NT2/D1 (cell line): ENCODE measurements around the gene HSPA1B.
"Not testable (repeated sequence)": the region's sequence is repeated elsewhere in the genome, so short reads cannot be mapped to it uniquely, and the experiment has no call there.

Experiments
- DNase-seq: peaks from one replicate; pipeline ENCODE4 v3.0.0-alpha.2; 2011; ENCODE audit warnings: low read depth, low spot score
- H3K27me3 ChIP-seq: 2 replicates; pipeline ENCODE4 v1.6.0; 2011; ENCODE audit warnings: mild to moderate bottlenecking; ENCODE audit not compliant: insufficient read length, insufficient read depth
- H3K36me3 ChIP-seq: 2 replicates; pipeline ENCODE4 v1.6.1; 2011; ENCODE audit warnings: mild to moderate bottlenecking, low read length, mixed read lengths; ENCODE audit not compliant: insufficient read depth, insufficient read length
- H3K4me1 ChIP-seq: 2 replicates; pipeline ENCODE4 v1.5.1; 2011; ENCODE audit not compliant: insufficient read depth, insufficient read length
- H3K4me3 ChIP-seq: 2 replicates; pipeline ENCODE4 v1.5.1; 2011; ENCODE audit warnings: low read depth; ENCODE audit not compliant: insufficient read length
- H3K9ac ChIP-seq: 2 replicates; pipeline ENCODE4 v1.6.0; 2011; ENCODE audit warnings: low read depth; ENCODE audit not compliant: insufficient read length
- H3K9me3 ChIP-seq: 2 replicates; pipeline ENCODE4 v1.5.1; 2011; ENCODE audit warnings: mild to moderate bottlenecking, low read length; ENCODE audit not compliant: insufficient read depth
- SUZ12 ChIP-seq: IDR thresholded peaks from 2 replicates; pipeline ENCODE4 v1.6.1; 2011; ENCODE audit not compliant: insufficient read length, insufficient read depth; ENCODE audit errors: extremely low read depth
- YY1 ChIP-seq: IDR thresholded peaks from 2 replicates; pipeline ENCODE4 v1.6.1; 2011; ENCODE audit not compliant: insufficient read length, insufficient read depth
- ZNF274 ChIP-seq: IDR thresholded peaks from 2 replicates; pipeline ENCODE4 v1.6.1; 2011; ENCODE audit warnings: mild to moderate bottlenecking, low read depth, low read length

HSPA1B gene

GRCh38 chr6:31805939-31806469, 21.5 kb upstream of the HSPA1B start:
- no peaks in the 10 kb centered on the region for H3K27me3 ChIP-seq
- no peak for TF ChIP-seq YY1
- TF ChIP-seq SUZ12, result no peak
- no peak for TF ChIP-seq ZNF274
- peaks cover 29% of the 10 kb centered on the region for H3K36me3 ChIP-seq
- H3K9me3 ChIP-seq, result no peaks in the 10 kb centered on the region
- H3K9ac ChIP-seq, result peak overlapping the region; percentile 97
- DNase-seq, result no peak
- H3K4me1 ChIP-seq, result no peaks in the 10 kb centered on the region
- H3K4me3 ChIP-seq, result peak overlapping the region; percentile 82

GRCh38 chr6:31806470-31807272, 20.9 kb upstream of the HSPA1B start, which contains the start of gene LSM2:
TSS of gene LSM2 (minus strand) at chr6:31806966. CDS start at chr6:31806757, 209 bp downstream.
- Histone ChIP-seq H3K4me1 (no peaks in the 10 kb centered on the region), H3K27me3 (no peaks in the 10 kb centered on the region), H3K9ac (peak within 1 kb of the TSS; percentile 97), H3K4me3 (peak within 1 kb of the TSS; percentile 82), H3K9me3 (no peaks in the 10 kb centered on the region), H3K36me3 (peaks cover 22% of the 10 kb centered on the region)
- DNase-seq, result peak; percentile 87
- TF ChIP-seq YY1, result no peak
- TF ChIP-seq SUZ12, result no peak
- no peak for TF ChIP-seq ZNF274

- DNase-seq, H3K36me3 ChIP-seq, H3K27me3 ChIP-seq, H3K4me1 ChIP-seq, H3K9me3 ChIP-seq, H3K9ac ChIP-seq, H3K4me3 ChIP-seq: not testable (repeated sequence)
These were observed 18.9 kb upstream of the HSPA1B start for GRCh38 chr6:31808599-31808998.

GRCh38 chr6:31811645-31812044, 15.9 kb upstream of the HSPA1B start:
- no peak overlapping the region for H3K9ac ChIP-seq

GRCh38 chr6:31813465-31813849, 14.1 kb upstream of the HSPA1B start:
- no peak overlapping the region for H3K4me3 ChIP-seq
- peak overlapping the region; percentile 57 for H3K9ac ChIP-seq
- peaks cover 4% of the 10 kb centered on the region for H3K36me3 ChIP-seq
- H3K9me3 ChIP-seq, result no peaks in the 10 kb centered on the region; the same call in 1 of the 2 replicates
- no peak for DNase-seq
- no peaks in the 10 kb centered on the region for H3K4me1 ChIP-seq
- no peaks in the 10 kb centered on the region for H3K27me3 ChIP-seq
- TF ChIP-seq YY1 (no peak), SUZ12 (no peak), ZNF274 (no peak)

More at GRCh38 chr6:31811645-31812044, 15.9 kb upstream of the HSPA1B start:
- TF ChIP-seq YY1 (no peak), SUZ12 (no peak), ZNF274 (no peak)
- Histone ChIP-seq H3K4me3 (no peak overlapping the region), H3K27me3 (no peaks in the 10 kb centered on the region), H3K36me3 (no peaks in the 10 kb centered on the region), H3K4me1 (no peaks in the 10 kb centered on the region), H3K9me3 (no peaks in the 10 kb centered on the region)
- no peak for DNase-seq

- H3K27me3 ChIP-seq, result no peaks in the 10 kb centered on the region
- DNase-seq, result peak; percentile 92
- H3K9me3 ChIP-seq, result no peaks in the 10 kb centered on the region; the same call in 1 of the 2 replicates
- no peaks in the 10 kb centered on the region for H3K4me1 ChIP-seq
- H3K9ac ChIP-seq, result peak overlapping the region; percentile 42
- H3K4me3 ChIP-seq, result peak overlapping the region; percentile 30
- TF ChIP-seq YY1 (no peak), SUZ12 (no peak), ZNF274 (no peak)
- peaks cover 10% of the 10 kb centered on the region for H3K36me3 ChIP-seq
These were observed 12.9 kb upstream of the HSPA1B start for GRCh38 chr6:31814677-31815024.

- peak within 1 kb of the TSS; percentile 82 for H3K9ac ChIP-seq
- no peaks in the 10 kb centered on the region for H3K4me1 ChIP-seq
- H3K27me3 ChIP-seq, result no peaks in the 10 kb centered on the region
- peak; percentile 85 for DNase-seq
- no peak for TF ChIP-seq ZNF274
- TF ChIP-seq YY1, result no peak
- TF ChIP-seq SUZ12, result no peak
- peak within 1 kb of the TSS; percentile 60 for H3K4me3 ChIP-seq
- H3K9me3 ChIP-seq, result no peaks in the 10 kb centered on the region; the same call in 1 of the 2 replicates
- peaks cover 10% of the 10 kb centered on the region for H3K36me3 ChIP-seq
These were observed 12.3 kb upstream of the HSPA1B start, which contains the start of the genes HSPA1A and HSPA1L for GRCh38 chr6:31815025-31815838. TSS of gene HSPA1A (plus strand) at chr6:31815543. CDS start at chr6:31815757, 214 bp downstream. TSS of gene HSPA1L (minus strand) at chr6:31815283. CDS start at chr6:31811972, 3,311 bp downstream.

- not testable (repeated sequence) for DNase-seq, H3K36me3 ChIP-seq, H3K4me1 ChIP-seq, H3K9ac ChIP-seq, H3K4me3 ChIP-seq, H3K9me3 ChIP-seq, H3K27me3 ChIP-seq
These were observed 10.2 kb upstream of the HSPA1B start for GRCh38 chr6:31817133-31817928.

GRCh38 chr6:31817929-31818511, 9.5 kb upstream of the HSPA1B start:
- not testable (repeated sequence) for H3K9me3 ChIP-seq, H3K4me1 ChIP-seq, DNase-seq, H3K36me3 ChIP-seq, H3K9ac ChIP-seq, H3K27me3 ChIP-seq
- H3K4me3 ChIP-seq, result peak overlapping the region; percentile 11
